HepG2 (cell line): ENCODE measurements around the gene BCL6B. TPM values are rescaled to one million over a fixed set of nuclear protein-coding genes. Genes with fewer than 3 reads are reported as not detected.

ENCODE experiments used
- ARNT ChIP-seq: fragments of 450-650 bp; IDR thresholded peaks from 2 replicates; pipeline ENCODE4 v1.6.1; 2017
- ARNTL ChIP-seq: sonication (generic); formaldehyde crosslinking; IDR thresholded peaks from 2 replicates; pipeline ENCODE4 v1.4.0; 2020; ENCODE audit warnings: mild to moderate bottlenecking, missing genetic modification reagents
- CENPBD1 ChIP-seq: sonication (generic); formaldehyde crosslinking; IDR thresholded peaks from 2 replicates; pipeline ENCODE4 v1.8.0; 2022; ENCODE audit warnings: missing genetic modification reagents, low read depth, mild to moderate bottlenecking, borderline replicate concordance
- GATAD2A ChIP-seq: IDR thresholded peaks from 2 replicates; pipeline ENCODE4 v1.6.1; 2016
- GFI1 ChIP-seq: sonication (generic); formaldehyde crosslinking; IDR thresholded peaks from 2 replicates; pipeline ENCODE4 v1.5.0; 2020; ENCODE audit warnings: missing genetic modification reagents, mild to moderate bottlenecking, borderline replicate concordance
- HINFP ChIP-seq: sonication (generic); formaldehyde crosslinking; IDR thresholded peaks from 2 replicates; pipeline ENCODE4 v1.4.0; 2020; ENCODE audit warnings: low read depth, mild to moderate bottlenecking, missing genetic modification reagents
- IRF2 ChIP-seq: IDR thresholded peaks from 2 replicates; pipeline ENCODE4 v1.6.1; 2018; ENCODE audit warnings: missing genetic modification reagents, missing compliant biosample characterization
- KLF9 ChIP-seq: IDR thresholded peaks from 2 replicates; pipeline ENCODE4 v1.6.1; 2016; ENCODE audit warnings: low read depth
- PITX1 ChIP-seq: sonication (generic); formaldehyde crosslinking; IDR thresholded peaks from 2 replicates; pipeline ENCODE4 v1.5.1; 2020; ENCODE audit warnings: mild to moderate bottlenecking, missing genetic modification reagents
- SMAD9 ChIP-seq: sonication (generic); formaldehyde crosslinking; IDR thresholded peaks from 2 replicates; pipeline ENCODE4 v1.5.1; 2020; ENCODE audit warnings: mild to moderate bottlenecking, missing genetic modification reagents
- TOE1 ChIP-seq: sonication (generic); formaldehyde crosslinking; IDR thresholded peaks from 2 replicates; pipeline ENCODE4 v1.4.0; 2020; ENCODE audit warnings: mild to moderate bottlenecking, missing genetic modification reagents
- ZMYM4 ChIP-seq: sonication (generic); formaldehyde crosslinking; IDR thresholded peaks from 2 replicates; pipeline ENCODE4 v1.8.1; 2023; ENCODE audit warnings: mild to moderate bottlenecking, missing genetic modification reagents
- ZNF121 ChIP-seq: sonication (generic); formaldehyde crosslinking; IDR thresholded peaks from 2 replicates; pipeline ENCODE4 v1.5.0; 2020; ENCODE audit warnings: mild to moderate bottlenecking, missing genetic modification reagents
- ZNF142 ChIP-seq: sonication (generic); formaldehyde crosslinking; IDR thresholded peaks from 2 replicates; pipeline ENCODE4 v1.4.0; 2020; ENCODE audit warnings: missing genetic modification reagents
- ZNF383 ChIP-seq: sonication (generic); formaldehyde crosslinking; IDR thresholded peaks from 2 replicates; pipeline ENCODE4 v1.4.0; 2020; ENCODE audit warnings: missing genetic modification reagents, mild to moderate bottlenecking, borderline replicate concordance
- ZNF740 ChIP-seq: sonication (generic); formaldehyde crosslinking; IDR thresholded peaks from 2 replicates; pipeline ENCODE4 v1.4.0; 2020; ENCODE audit warnings: missing genetic modification reagents
- polyA plus RNA-seq, 8 experiments: library from polyadenylated mRNA; depleted of rRNA in 3 of 8; stranded (reverse) in 7 of 8; unstranded in 1 of 8; fragments of >200 nt; fragmentation: Illumina TruSeq in 4 of 8; extraction: Trizol in 4 of 8; gene quantifications; 2 replicates each; pipeline versions ENCODE4 v1.2.1 to v1.2.3, GENCODE V29; 2011 to 2016; ENCODE audit warnings: low read depth in 4 of 8, missing spikeins in 1 of 8, mixed read lengths in 1 of 8; ENCODE audit not compliant: insufficient read depth in 1 of 8
- total RNA-seq, 5 experiments: library from RNA; depleted of rRNA; stranded (reverse); fragments of >200 nt; fragmentation: Illumina TruSeq; extraction: Trizol; gene quantifications; 2 replicates each; pipeline ENCODE4 v1.2.3, GENCODE V29; 2016; ENCODE audit warnings: low read depth in 1 of 5
- TF ChIP-seq, protein P1 (sequence below): sonication (generic); formaldehyde crosslinking; IDR thresholded peaks from 2 replicates; pipeline ENCODE4 v1.9.0; 2021; ENCODE audit warnings: missing genetic modification reagents, mild to moderate bottlenecking, borderline replicate concordance
- TF ChIP-seq, protein P2 (sequence below): sonication (generic); formaldehyde crosslinking; IDR thresholded peaks from 2 replicates; pipeline ENCODE4 v1.8.1; 2023; ENCODE audit warnings: missing genetic modification reagents, mild to moderate bottlenecking, borderline replicate concordance

Gene BCL6B
- total and polyA plus RNA-seq, 2 of the 13 experiments (the other 11 are each of a cell fraction or from before 2014, with no cell fraction given), result not detected

DNA sequence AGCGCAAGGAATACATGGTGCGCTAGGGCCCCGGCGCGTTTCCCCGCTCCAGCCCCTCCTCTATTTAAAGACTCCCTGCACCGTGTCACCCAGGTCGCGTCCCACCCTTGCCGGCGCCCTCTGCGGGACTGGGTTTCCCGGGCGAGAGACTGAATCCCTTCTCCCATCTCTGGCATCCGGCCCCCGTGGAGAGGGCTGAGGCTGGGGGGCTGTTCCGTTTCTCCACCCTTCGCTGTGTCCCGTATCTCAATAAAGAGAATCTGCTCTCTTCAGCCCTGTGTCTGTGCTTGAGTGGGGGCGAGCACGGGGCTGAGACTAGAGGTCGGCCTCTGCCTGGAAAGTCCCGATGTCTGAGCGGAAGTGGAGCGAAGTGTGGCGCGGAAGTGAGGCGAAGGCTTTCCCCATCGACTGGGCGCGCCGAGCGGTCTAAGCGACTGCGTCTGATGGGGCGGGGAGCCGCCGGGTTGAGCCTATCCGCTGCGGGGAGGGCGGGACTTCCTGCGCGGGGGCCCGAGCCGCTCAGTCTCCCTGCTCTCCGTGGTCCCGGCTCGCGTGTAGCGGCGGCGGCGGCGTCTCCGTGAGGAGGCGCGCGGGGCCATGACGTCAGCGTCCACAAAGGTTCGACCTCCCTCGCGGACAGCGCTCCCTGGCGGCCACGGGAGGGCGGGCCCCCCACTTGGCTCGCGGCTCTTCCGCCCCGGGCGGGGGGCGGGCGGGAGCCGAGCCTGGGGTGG lies 8.4 kb upstream of the BCL6B start (continued):
- TF ChIP-seq HINFP (CRISPR knock-in tag), result no peak
- TF ChIP-seq PITX1 (CRISPR knock-in tag), result peak; percentile 68
- no peak for TF ChIP-seq TOE1 (CRISPR knock-in tag)
- TF ChIP-seq ZNF121 (CRISPR knock-in tag), result no peak
- 0 out of 2 replicates have a peak, but pooled peaks have one; percentile 42 for TF ChIP-seq SMAD9 (CRISPR knock-in tag)
- TF ChIP-seq ARNTL (CRISPR knock-in tag), result 0 out of 2 replicates have a peak, but pooled peaks have one; percentile 31
- peak; percentile 77 for TF ChIP-seq GATAD2A (CRISPR knock-in tag)
- TF ChIP-seq GFI1 (CRISPR knock-in tag), result peak; percentile 63; the same call in 1 of the 2 replicates
- TF ChIP-seq KLF9 (CRISPR knock-in tag), result 0 out of 2 replicates have a peak, but pooled peaks have one; percentile 64
- peak; percentile 70; the same call in 1 of the 2 replicates for TF ChIP-seq ZMYM4
- TF ChIP-seq ZNF142 (CRISPR knock-in tag), result no peak
- TF ChIP-seq, protein P1, sequence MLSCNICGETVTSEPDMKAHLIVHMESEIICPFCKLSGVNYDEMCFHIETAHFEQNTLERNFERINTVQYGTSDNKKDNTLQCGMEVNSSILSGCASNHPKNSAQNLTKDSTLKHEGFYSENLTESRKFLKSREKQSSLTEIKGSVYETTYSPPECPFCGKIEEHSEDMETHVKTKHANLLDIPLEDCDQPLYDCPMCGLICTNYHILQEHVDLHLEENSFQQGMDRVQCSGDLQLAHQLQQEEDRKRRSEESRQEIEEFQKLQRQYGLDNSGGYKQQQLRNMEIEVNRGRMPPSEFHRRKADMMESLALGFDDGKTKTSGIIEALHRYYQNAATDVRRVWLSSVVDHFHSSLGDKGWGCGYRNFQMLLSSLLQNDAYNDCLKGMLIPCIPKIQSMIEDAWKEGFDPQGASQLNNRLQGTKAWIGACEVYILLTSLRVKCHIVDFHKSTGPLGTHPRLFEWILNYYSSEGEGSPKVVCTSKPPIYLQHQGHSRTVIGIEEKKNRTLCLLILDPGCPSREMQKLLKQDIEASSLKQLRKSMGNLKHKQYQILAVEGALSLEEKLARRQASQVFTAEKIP (CRISPR knock-in tag), result no peak
- TF ChIP-seq ZNF740 (CRISPR knock-in tag), result peak; percentile 61; the same call in 1 of the 2 replicates
- no peak for TF ChIP-seq CENPBD1 (CRISPR knock-in tag)
- TF ChIP-seq IRF2, result peak; percentile 58; the same call in 1 of the 2 replicates
- TF ChIP-seq, protein P2, sequence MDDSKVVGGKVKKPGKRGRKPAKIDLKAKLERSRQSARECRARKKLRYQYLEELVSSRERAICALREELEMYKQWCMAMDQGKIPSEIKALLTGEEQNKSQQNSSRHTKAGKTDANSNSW (CRISPR knock-in tag), result no peak; the same call in 1 of the 2 replicates
- TF ChIP-seq ZNF383 (CRISPR knock-in tag), result peak; percentile 59; the same call in 1 of the 2 replicates
- TF ChIP-seq ARNT, result no peak
